ENCODE measurements around the gene NRP2.
A peak's percentile ranks its signal among the peaks of the same experiment; 100 is the strongest.

The NRP2 gene

GRCh38 chr2:205680067-205680466, 2.2 kb upstream of the NRP2 start:
- DNase-seq (ENCODE audit: extremely low read depth, insufficient read length) = peak; percentile 18
- peaks cover 3% of the 10 kb centered on the region for H3K27me3 ChIP-seq (replicated peaks; ENCODE audit: control insufficient read depth, insufficient read depth, low read length)
- no peak overlapping the region for H3K4me3 ChIP-seq (replicated peaks; ENCODE audit: low read depth, low read length)
- TF ChIP-seq CTCF (IDR thresholded peaks at IDR 0.05; ENCODE audit: insufficient read depth, low read length, poor library complexity, severe bottlenecking) = peak; percentile 69
- no peaks in the 10 kb centered on the region for H3K36me3 ChIP-seq (ENCODE audit: control insufficient read depth, insufficient read depth, low read length)

- Histone ChIP-seq H3K36me3 (ENCODE audit: control insufficient read depth, insufficient read depth, low read length) (no peaks in the 10 kb centered on the region), H3K27me3 (replicated peaks; ENCODE audit: control insufficient read depth, insufficient read depth, low read length) (peaks cover 3% of the 10 kb centered on the region), H3K4me3 (replicated peaks; ENCODE audit: low read depth, low read length) (no peak overlapping the region)
- no peak for DNase-seq (ENCODE audit: extremely low read depth, insufficient read length)
- no peak for TF ChIP-seq CTCF (IDR thresholded peaks at IDR 0.05; ENCODE audit: insufficient read depth, low read length, poor library complexity, severe bottlenecking)
Measured at GRCh38 chr2:205680903-205681302, 1.4 kb upstream of the NRP2 start.

GRCh38 chr2:205681401-205682238, 681 bp upstream of the NRP2 start:
- peak overlapping the region; percentile 53 for H3K4me3 ChIP-seq (replicated peaks; ENCODE audit: low read depth, low read length)
- H3K36me3 ChIP-seq (ENCODE audit: control insufficient read depth, insufficient read depth, low read length) = no peaks in the 10 kb centered on the region
- TF ChIP-seq CTCF (IDR thresholded peaks at IDR 0.05; ENCODE audit: insufficient read depth, low read length, poor library complexity, severe bottlenecking) = no peak
- peaks cover 3% of the 10 kb centered on the region for H3K27me3 ChIP-seq (replicated peaks; ENCODE audit: control insufficient read depth, insufficient read depth, low read length)
- DNase-seq (ENCODE audit: extremely low read depth, insufficient read length) = peak; percentile 48

- no peak for TF ChIP-seq CTCF (IDR thresholded peaks at IDR 0.05; ENCODE audit: insufficient read depth, low read length, poor library complexity, severe bottlenecking)
- Histone ChIP-seq H3K4me3 (replicated peaks; ENCODE audit: low read depth, low read length) (no peak overlapping the region; the same call in 1 of the 2 replicates), H3K36me3 (ENCODE audit: control insufficient read depth, insufficient read depth, low read length) (no peaks in the 10 kb centered on the region), H3K27me3 (replicated peaks; ENCODE audit: control insufficient read depth, insufficient read depth, low read length) (peaks cover 3% of the 10 kb centered on the region)
- no peak for DNase-seq (ENCODE audit: extremely low read depth, insufficient read length)
Measured at GRCh38 chr2:205682971-205683501, 735 bp downstream of the NRP2 start.

- Histone ChIP-seq H3K36me3 (ENCODE audit: control insufficient read depth, insufficient read depth, low read length) (no peaks in the 10 kb centered on the region), H3K27me3 (replicated peaks; ENCODE audit: control insufficient read depth, insufficient read depth, low read length) (peaks cover 3% of the 10 kb centered on the region), H3K4me3 (replicated peaks; ENCODE audit: low read depth, low read length) (no peak overlapping the region)
- DNase-seq (ENCODE audit: extremely low read depth, insufficient read length) = no peak
- no peak for TF ChIP-seq CTCF (IDR thresholded peaks at IDR 0.05; ENCODE audit: insufficient read depth, low read length, poor library complexity, severe bottlenecking)
Measured at GRCh38 chr2:205683502-205684367, 1.4 kb downstream of the NRP2 start.
